ENCODE data around the gene TBC1D2B. TPM values are rescaled to one million over a fixed set of nuclear protein-coding genes. Genes with fewer than 3 reads are reported as not detected.

Gene TBC1D2B
- total RNA-seq, 1 experiment from 2014 or later: 17.6 TPM

DNA sequence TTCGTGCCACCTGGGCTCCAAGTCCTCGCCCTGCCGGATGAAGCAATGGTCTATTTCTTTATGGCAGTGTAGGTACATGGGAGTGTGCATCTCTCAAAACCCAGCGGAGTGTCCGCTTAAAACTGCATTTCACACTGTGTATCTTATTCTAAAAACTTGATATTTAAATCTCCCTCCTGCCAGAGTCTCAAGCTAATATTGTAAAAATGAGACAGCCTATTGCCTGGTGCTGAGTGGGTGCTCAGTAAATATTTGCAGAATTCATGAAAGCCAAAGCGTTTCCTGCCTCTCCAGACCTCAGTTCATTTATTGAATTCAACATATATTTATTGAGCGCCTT is 330 bp upstream of the TBC1D2B start:
- Histone ChIP-seq H3K27me3 (ENCODE audit: insufficient read depth, low read length) (no peaks in the 10 kb centered on the region), H3K14ac (ENCODE audit: insufficient read depth, low read length) (0 out of 2 replicates have a peak overlapping the region, but pooled peaks have one; percentile 74), H3K4me1 (ENCODE audit: insufficient read depth, low read length) (peaks cover 2% of the 10 kb centered on the region; the same call in 1 of the 2 replicates), H4K8ac (replicated peaks; ENCODE audit: insufficient read length, low read depth, low read length) (no peak overlapping the region), H3K79me2 (ENCODE audit: insufficient read depth, low read length) (no peaks in the 10 kb centered on the region), H4K20me1 (ENCODE audit: control insufficient read depth, insufficient read depth, insufficient read length) (no peaks in the 10 kb centered on the region), H3K27ac (ENCODE audit: insufficient read length, low read depth, low read length) (no peak overlapping the region), H3K56ac (ENCODE audit: insufficient read length, low read depth, low read length) (no peak overlapping the region), H3K4ac (ENCODE audit: low read depth, low read length) (no peak overlapping the region), H2BK5ac (ENCODE audit: insufficient read length, low read length) (no peak overlapping the region), H3T11ph (ENCODE audit: low read length) (no peak overlapping the region), H2BK12ac (ENCODE audit: insufficient read length, low read depth, low read length) (no peak overlapping the region), H2AFZ (ENCODE audit: low read length) (peak overlapping the region; percentile 97), H3K23me2 (ENCODE audit: insufficient read length, low read depth, low read length, poor library complexity, severe bottlenecking) (peaks cover 3% of the 10 kb centered on the region), H2BK15ac (ENCODE audit: low read depth, low read length) (no peak overlapping the region), H4K5ac (ENCODE audit: insufficient read length, low read depth, low read length) (no peak overlapping the region), H2BK20ac (ENCODE audit: low read depth, low read length, poor library complexity, severe bottlenecking) (no peak overlapping the region), H3K9ac (ENCODE audit: extremely low read depth, insufficient read length, low read length) (peak overlapping the region; percentile 34), H3K9me3 (ENCODE audit: control insufficient read depth, low read depth, low read length) (no peaks in the 10 kb centered on the region), H3K18ac (ENCODE audit: insufficient read length, low read depth, low read length) (no peak overlapping the region), H3K79me1 (ENCODE audit: insufficient read depth, low read depth, low read length, poor library complexity, severe bottlenecking) (no peaks in the 10 kb centered on the region), H3K4me2 (ENCODE audit: insufficient read depth, insufficient read length, low read length) (peak overlapping the region; percentile 47), H3K23ac (ENCODE audit: insufficient read length, low read depth, low read length) (no peak overlapping the region), H2BK120ac (ENCODE audit: low read depth, low read length, poor library complexity, severe bottlenecking) (no peak overlapping the region), H4K91ac (ENCODE audit: insufficient read length, low read depth, low read length) (no peak overlapping the region), H2AK5ac (ENCODE audit: insufficient read length, low read length) (no peak overlapping the region)
- WGBS (ENCODE audit: extremely low coverage, insufficient read length, low lambda C conversion rate): no CpG with 5 or more reads among the region's 7 CpGs
- no peak for TF ChIP-seq CTCF (conservative IDR thresholded peaks at IDR 0.05)
- H3K9me3 Mint-ChIP-seq: no peaks in the 10 kb centered on the region
- peaks cover 0 to 4% (median 0%) of the 10 kb centered on the region in 3 experiments; a peak in 2 of 7 replicates for H3K36me3 Mint-ChIP-seq (ENCODE audit: insufficient read depth in 1 of 3, low read depth in 3 of 3)
- no peak overlapping the region for H3K27ac Mint-ChIP-seq
- H3K4me1 Mint-ChIP-seq: peaks cover 16 to 20% of the 10 kb centered on the region in 2 experiments
- peak overlapping the region; percentile 61 to 83 for H3K4me3 Mint-ChIP-seq
- H3K27me3 Mint-ChIP-seq (ENCODE audit: low read depth): peaks cover 2% of the 10 kb centered on the region
- no peak for DNase-seq

Data from H9 (cell line).